ENCODE measurements around the gene CCNL2.

The CCNL2 gene

DNA sequence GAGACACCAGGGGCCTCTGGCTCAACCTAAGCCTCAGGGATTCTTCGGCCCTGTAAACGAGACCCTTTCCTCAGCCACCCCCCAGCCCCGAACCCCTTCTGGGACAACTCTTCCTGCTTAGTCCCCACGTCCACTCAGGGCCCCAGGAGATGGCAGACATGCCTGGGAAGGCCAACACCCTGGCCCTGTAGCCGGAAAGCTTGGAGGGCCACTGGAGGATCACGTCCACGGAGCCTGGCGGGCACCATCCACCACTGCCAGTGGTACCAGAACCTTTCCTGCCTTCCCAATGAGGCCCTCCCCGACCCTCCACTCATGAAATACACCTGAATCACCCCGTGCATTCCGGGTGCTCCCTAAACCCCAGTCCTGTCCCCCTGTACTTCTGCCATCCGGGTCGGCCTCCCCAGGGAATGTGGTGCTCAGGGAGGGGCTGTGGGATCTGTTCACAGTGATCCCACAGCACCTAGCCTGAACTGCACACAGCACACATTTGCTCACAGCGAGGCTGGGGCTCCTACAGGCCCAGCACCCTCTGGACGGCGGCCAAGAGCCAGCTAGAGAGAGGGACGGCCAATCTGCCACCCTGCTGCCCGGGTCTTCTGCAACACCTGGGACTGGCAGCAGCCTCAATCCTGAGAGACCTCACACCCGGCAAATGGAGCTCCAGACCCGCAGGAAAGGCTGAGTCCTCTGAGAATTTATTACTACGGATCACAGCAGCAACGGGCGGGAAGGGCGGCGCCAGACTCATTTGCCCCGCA, 25.9 kb downstream of the CCNL2 start:
- Histone ChIP-seq H3K4me1 (ENCODE audit: low read length) (peaks cover 23% of the 10 kb centered on the region), H3K36me3 (replicated peaks; ENCODE audit: low read depth, low read length) (peaks cover 16% of the 10 kb centered on the region), H3K9ac (ENCODE audit: low read length) (no peak overlapping the region), H3K4me2 (ENCODE audit: low read length) (peak overlapping the region; percentile 64), H3K27ac (ENCODE audit: low read length) (no peak overlapping the region), H3K9me3 (ENCODE audit: insufficient read depth, low read length) (no peaks in the 10 kb centered on the region), H2AFZ (ENCODE audit: low read depth, low read length) (no peak overlapping the region), H4K20me1 (ENCODE audit: insufficient read depth, low read length) (no peaks in the 10 kb centered on the region), H3K79me2 (ENCODE audit: low read length) (peaks cover 36% of the 10 kb centered on the region), H3K4me3 (ENCODE audit: low read length) (0 out of 2 replicates have a peak overlapping the region, but pooled peaks have one; percentile 92), H3K27me3 (ENCODE audit: low read depth, low read length) (no peaks in the 10 kb centered on the region)
- TF ChIP-seq EZH2phosphoT487 (IDR thresholded peaks at IDR 0.05; ENCODE audit: low read depth) = no peak
- no peak for TF ChIP-seq CTCF (IDR thresholded peaks at IDR 0.05; ENCODE audit: low read depth, low read length)

GRCh38 chr1:1371746-1372711, 27.1 kb downstream of the CCNL2 start:
- Histone ChIP-seq H3K27ac (ENCODE audit: low read length) (no peak overlapping the region), H3K4me1 (ENCODE audit: low read length) (peaks cover 23% of the 10 kb centered on the region)

GRCh38 chr1:1371364-1371745, 27.8 kb downstream of the CCNL2 start:
- no peak overlapping the region for H3K27ac ChIP-seq (ENCODE audit: low read length)
- TF ChIP-seq CTCF (IDR thresholded peaks at IDR 0.05; ENCODE audit: low read depth, low read length) = no peak
- no peak for TF ChIP-seq EZH2phosphoT487 (IDR thresholded peaks at IDR 0.05; ENCODE audit: low read depth)
- H3K9ac ChIP-seq (ENCODE audit: low read length) = no peak overlapping the region
- H3K79me2 ChIP-seq (ENCODE audit: low read length) = peaks cover 36% of the 10 kb centered on the region
- H3K27me3 ChIP-seq (ENCODE audit: low read depth, low read length) = no peaks in the 10 kb centered on the region
- peaks cover 22% of the 10 kb centered on the region for H3K4me1 ChIP-seq (ENCODE audit: low read length)
- H3K4me3 ChIP-seq (ENCODE audit: low read length) = no peak overlapping the region
- peaks cover 9% of the 10 kb centered on the region for H3K36me3 ChIP-seq (replicated peaks; ENCODE audit: low read depth, low read length)
- no peak overlapping the region for H2AFZ ChIP-seq (ENCODE audit: low read depth, low read length)
- no peak overlapping the region for H3K4me2 ChIP-seq (ENCODE audit: low read length)
- no peaks in the 10 kb centered on the region for H4K20me1 ChIP-seq (ENCODE audit: insufficient read depth, low read length)
- H3K9me3 ChIP-seq (ENCODE audit: insufficient read depth, low read length) = peaks cover 10% of the 10 kb centered on the region; the same call in 1 of the 2 replicates

More at GRCh38 chr1:1371746-1372711, 27.1 kb downstream of the CCNL2 start:
- Histone ChIP-seq H3K4me2 (ENCODE audit: low read length) (0 out of 2 replicates have a peak overlapping the region, but pooled peaks have one; percentile 13), H3K4me3 (ENCODE audit: low read length) (no peak overlapping the region), H3K9ac (ENCODE audit: low read length) (no peak overlapping the region), H3K27me3 (ENCODE audit: low read depth, low read length) (no peaks in the 10 kb centered on the region), H4K20me1 (ENCODE audit: insufficient read depth, low read length) (no peaks in the 10 kb centered on the region), H3K9me3 (ENCODE audit: insufficient read depth, low read length) (peaks cover 4% of the 10 kb centered on the region; the same call in 1 of the 2 replicates), H2AFZ (ENCODE audit: low read depth, low read length) (no peak overlapping the region), H3K79me2 (ENCODE audit: low read length) (peaks cover 36% of the 10 kb centered on the region), H3K36me3 (replicated peaks; ENCODE audit: low read depth, low read length) (peaks cover 16% of the 10 kb centered on the region)
- no peak for TF ChIP-seq EZH2phosphoT487 (IDR thresholded peaks at IDR 0.05; ENCODE audit: low read depth)
- TF ChIP-seq CTCF (IDR thresholded peaks at IDR 0.05; ENCODE audit: low read depth, low read length) = peak; percentile 81
